A549 (cell line): Measurements from ENCODE around the gene SNAP25.

Experiments
- CEBPB ChIP-seq, 2 experiments: fragments of >200 bp in 1 of 2; sonication (Bioruptor Twin) in 1 of 2; formaldehyde crosslinking in 1 of 2; IDR thresholded peaks; 2 replicates each; pipeline ENCODE4 v1.6.1; 2012 to 2016
- CTCF ChIP-seq: fragments of >200 bp; sonication (Bioruptor Twin); formaldehyde crosslinking; IDR thresholded peaks from 3 replicates; pipeline ENCODE4 v1.5.1; 2016
- EP300 ChIP-seq, 2 experiments: fragments of >200 bp; sonication (Bioruptor Twin); formaldehyde crosslinking; IDR thresholded peaks; 2 replicates in 1 of 2; 3 replicates in 1 of 2; pipeline ENCODE4 v1.6.1; 2016 to 2017
- HMGXB4 ChIP-seq: fragments of 250-450 bp; sonication (Bioruptor Pico); IDR thresholded peaks from 2 replicates; pipeline ENCODE4 v1.5.0; 2021; ENCODE audit warnings: mild to moderate bottlenecking, moderate library complexity, borderline replicate concordance
- JUNB ChIP-seq: fragments of >200 bp; sonication (Bioruptor Twin); formaldehyde crosslinking; IDR thresholded peaks from 2 replicates; pipeline ENCODE4 v1.6.1; 2016
- MAX ChIP-seq: IDR thresholded peaks from 2 replicates; pipeline ENCODE4 v1.6.1; 2012
- POLR2A ChIP-seq: IDR thresholded peaks from 2 replicates; pipeline ENCODE4 v1.6.1; 2012; ENCODE audit warnings: mild to moderate bottlenecking, low read length
- RAD21 ChIP-seq, 2 experiments: fragments of >200 bp in 1 of 2; sonication (Bioruptor Twin) in 1 of 2; formaldehyde crosslinking in 1 of 2; IDR thresholded peaks in 1 of 2; conservative IDR thresholded peaks in 1 of 2; 2 replicates in 1 of 2; 3 replicates in 1 of 2; pipeline ENCODE4 v1.6.1; 2012 to 2018; ENCODE audit warnings: inconsistent platforms in 1 of 2
- RCOR1 ChIP-seq: fragments of 150-350 bp; IDR thresholded peaks from 2 replicates; pipeline ENCODE4 v1.6.1; 2014; ENCODE audit warnings: antibody characterized with exemption, low read length, low read depth
- SMC3 ChIP-seq: fragments of >200 bp; sonication (Bioruptor Twin); formaldehyde crosslinking; IDR thresholded peaks from 3 replicates; pipeline ENCODE4 v1.6.1; 2018; ENCODE audit warnings: inconsistent platforms

- TF ChIP-seq CTCF (no peak), EP300 (IDR thresholded peaks at IDR 0.05) (no peak), SMC3 (no peak), MAX (no peak), POLR2A (no peak), RCOR1 (no peak), CEBPB (IDR thresholded peaks at IDR 0.05) (no peak), RAD21 (conservative IDR thresholded peaks at IDR 0.05 in 1 of 2, IDR thresholded peaks at IDR 0.05 in 1 of 2) (no peak), JUNB (no peak), HMGXB4 (CRISPR knock-in tag) (no peak)
Observed at GRCh38 chr20:10249822-10250221, 31.2 kb downstream of the SNAP25 start.
